Measurements from ENCODE around the gene GDPD4.

- TF ChIP-seq CTCF (IDR thresholded peaks at IDR 0.05 in 4 of 5, conservative IDR thresholded peaks at IDR 0.05 in 1 of 5) (no peak), POLR2A (IDR thresholded peaks at IDR 0.05) (no peak)
Observed at GRCh38 chr11:77170107-77170506, 131.4 kb downstream of the GDPD4 start.
